HepG2 (cell line): ENCODE measurements around the gene CEBPE. TPM values are rescaled to one million over a fixed set of nuclear protein-coding genes. Genes with fewer than 3 reads are reported as not detected.

Experiments
- ARID4A ChIP-seq: sonication (generic); formaldehyde crosslinking; IDR thresholded peaks from 2 replicates; pipeline ENCODE4 v1.5.0; 2020; ENCODE audit warnings: mild to moderate bottlenecking, missing genetic modification reagents, borderline replicate concordance
- CENPX ChIP-seq: sonication (generic); formaldehyde crosslinking; IDR thresholded peaks from 2 replicates; pipeline ENCODE4 v1.9.0; 2021; ENCODE audit warnings: mild to moderate bottlenecking, missing genetic modification reagents, moderate library complexity
- EEA1 ChIP-seq: sonication (generic); formaldehyde crosslinking; IDR thresholded peaks from 2 replicates; pipeline ENCODE4 v1.5.1; 2020; ENCODE audit warnings: mild to moderate bottlenecking, missing genetic modification reagents, borderline replicate concordance
- FLYWCH1 ChIP-seq: sonication (generic); formaldehyde crosslinking; IDR thresholded peaks from 2 replicates; pipeline ENCODE4 v1.8.1; 2023; ENCODE audit warnings: mild to moderate bottlenecking, missing genetic modification reagents
- GFI1 ChIP-seq: sonication (generic); formaldehyde crosslinking; IDR thresholded peaks from 2 replicates; pipeline ENCODE4 v1.5.0; 2020; ENCODE audit warnings: missing genetic modification reagents, mild to moderate bottlenecking, borderline replicate concordance
- HCFC1 ChIP-seq: fragments of 150-350 bp; IDR thresholded peaks from 2 replicates; pipeline ENCODE4 v1.6.1; 2014; ENCODE audit warnings: low read depth, low read length
- HMG20B ChIP-seq: conservative IDR thresholded peaks from 2 replicates; pipeline ENCODE4 v1.6.1; 2016; ENCODE audit warnings: missing genetic modification reagents, missing compliant biosample characterization
- KAT7 ChIP-seq: IDR thresholded peaks from 2 replicates; pipeline ENCODE4 v1.6.1; 2018; ENCODE audit warnings: borderline replicate concordance, missing compliant biosample characterization
- MLX ChIP-seq: IDR thresholded peaks from 2 replicates; pipeline ENCODE4 v1.6.1; 2016
- NR3C1 ChIP-seq: sonication (generic); formaldehyde crosslinking; IDR thresholded peaks from 2 replicates; pipeline ENCODE4 v1.4.0; 2020; ENCODE audit warnings: missing genetic modification reagents
- RBFOX2 ChIP-seq: fragments of 200-400 bp; formaldehyde crosslinking; IDR thresholded peaks from 2 replicates; pipeline ENCODE4 v1.6.1; 2017; ENCODE audit warnings: low read depth, mild to moderate bottlenecking, low read length
- RBM39 ChIP-seq: fragments of 200-400 bp; formaldehyde crosslinking; IDR thresholded peaks from one replicate; pipeline ENCODE4 v1.6.1; 2018; ENCODE audit warnings: antibody characterized with exemption, mild to moderate bottlenecking, low read depth, low read length; ENCODE audit not compliant: poor library complexity, severe bottlenecking
- REXO4 ChIP-seq: sonication (generic); formaldehyde crosslinking; IDR thresholded peaks from 2 replicates; pipeline ENCODE4 v1.8.0; 2022; ENCODE audit warnings: missing genetic modification reagents, mild to moderate bottlenecking, borderline replicate concordance
- SALL1 ChIP-seq: sonication (generic); formaldehyde crosslinking; IDR thresholded peaks from 2 replicates; pipeline ENCODE4 v1.8.0; 2022; ENCODE audit warnings: mild to moderate bottlenecking, missing genetic modification reagents
- SMAD9 ChIP-seq: sonication (generic); formaldehyde crosslinking; IDR thresholded peaks from 2 replicates; pipeline ENCODE4 v1.5.1; 2020; ENCODE audit warnings: mild to moderate bottlenecking, missing genetic modification reagents
- SP4 ChIP-seq: sonication (generic); formaldehyde crosslinking; IDR thresholded peaks from 2 replicates; pipeline ENCODE4 v1.8.1; 2023; ENCODE audit warnings: mild to moderate bottlenecking, missing genetic modification reagents
- TEAD2 ChIP-seq: sonication (generic); formaldehyde crosslinking; IDR thresholded peaks from 2 replicates; pipeline ENCODE4 v1.9.0; 2021; ENCODE audit warnings: missing genetic modification reagents
- ZFP91 ChIP-seq: sonication (generic); formaldehyde crosslinking; IDR thresholded peaks from 2 replicates; pipeline ENCODE4 v1.9.0; 2022; ENCODE audit warnings: missing genetic modification reagents, mild to moderate bottlenecking, borderline replicate concordance
- ZFY ChIP-seq: sonication (generic); formaldehyde crosslinking; IDR thresholded peaks from 2 replicates; pipeline ENCODE4 v1.4.0; 2020; ENCODE audit warnings: missing genetic modification reagents
- ZNF34 ChIP-seq: sonication (generic); formaldehyde crosslinking; IDR thresholded peaks from 2 replicates; pipeline ENCODE4 v1.4.0; 2020; ENCODE audit warnings: mild to moderate bottlenecking, missing genetic modification reagents, borderline replicate concordance
- ZNF382 ChIP-seq: sonication (generic); formaldehyde crosslinking; IDR thresholded peaks from 2 replicates; pipeline ENCODE4 v1.5.0; 2020; ENCODE audit warnings: missing genetic modification reagents, mild to moderate bottlenecking, borderline replicate concordance
- ZNF605 ChIP-seq: sonication (generic); formaldehyde crosslinking; IDR thresholded peaks from 2 replicates; pipeline ENCODE4 v1.8.0; 2022; ENCODE audit warnings: mild to moderate bottlenecking, missing genetic modification reagents
- ZNF629 ChIP-seq: sonication (generic); formaldehyde crosslinking; conservative IDR thresholded peaks from 2 replicates; pipeline ENCODE4 v1.5.0; 2020; ENCODE audit warnings: missing genetic modification reagents
- ZNF724P ChIP-seq: sonication (generic); formaldehyde crosslinking; IDR thresholded peaks from 2 replicates; pipeline ENCODE4 v1.8.0; 2022; ENCODE audit warnings: missing genetic modification reagents, borderline replicate concordance
- polyA plus RNA-seq, 8 experiments: library from polyadenylated mRNA; depleted of rRNA in 3 of 8; stranded (reverse) in 7 of 8; unstranded in 1 of 8; fragments of >200 nt; fragmentation: Illumina TruSeq in 4 of 8; extraction: Trizol in 4 of 8; gene quantifications; 2 replicates each; pipeline versions ENCODE4 v1.2.1 to v1.2.3, GENCODE V29; 2011 to 2016; ENCODE audit warnings: low read depth in 4 of 8, missing spikeins in 1 of 8, mixed read lengths in 1 of 8; ENCODE audit not compliant: insufficient read depth in 1 of 8
- total RNA-seq, 5 experiments: library from RNA; depleted of rRNA; stranded (reverse); fragments of >200 nt; fragmentation: Illumina TruSeq; extraction: Trizol; gene quantifications; 2 replicates each; pipeline ENCODE4 v1.2.3, GENCODE V29; 2016; ENCODE audit warnings: low read depth in 1 of 5

Gene CEBPE
- total and polyA plus RNA-seq, 2 of the 13 experiments (the other 11 are each of a cell fraction or from before 2014, with no cell fraction given) = 0.09 to 0.11 TPM

- no peak; the same call in 1 of the 2 replicates for TF ChIP-seq ZNF34 (CRISPR knock-in tag)
- TF ChIP-seq NR3C1 (CRISPR knock-in tag) = no peak
- TF ChIP-seq ZNF629 (CRISPR knock-in tag) = peak; percentile 19; the same call in 1 of the 2 replicates
- no peak for TF ChIP-seq FLYWCH1 (CRISPR knock-in tag)
- TF ChIP-seq TEAD2 (CRISPR knock-in tag) = no peak; the same call in 1 of the 2 replicates
- TF ChIP-seq ZNF724P (CRISPR knock-in tag) = peak; percentile 83; the same call in 1 of the 2 replicates
- TF ChIP-seq GFI1 (CRISPR knock-in tag) = no peak; the same call in 1 of the 2 replicates
- peak; percentile 68; the same call in 1 of the 2 replicates for TF ChIP-seq KAT7
- no peak for TF ChIP-seq CENPX (CRISPR knock-in tag)
- TF ChIP-seq REXO4 (CRISPR knock-in tag) = no peak
- TF ChIP-seq HMG20B (CRISPR knock-in tag) = peak; percentile 61
- TF ChIP-seq HCFC1 = peak; percentile 34; the same call in 1 of the 2 replicates
- TF ChIP-seq RBFOX2 = peak; percentile 61
- no peak for TF ChIP-seq ZNF382 (CRISPR knock-in tag)
- TF ChIP-seq EEA1 = peak; percentile 98
- TF ChIP-seq SP4 = peak; percentile 65
- peak; percentile 58 for TF ChIP-seq ARID4A (CRISPR knock-in tag)
- peak; percentile 78; the same call in 1 of the 2 replicates for TF ChIP-seq SALL1
- peak; percentile 59; the same call in 1 of the 2 replicates for TF ChIP-seq SMAD9 (CRISPR knock-in tag)
- peak; percentile 61; the same call in 1 of the 2 replicates for TF ChIP-seq ZFY (CRISPR knock-in tag)
- no peak for TF ChIP-seq ZNF605 (CRISPR knock-in tag)
- peak; percentile 62; the same call in 1 of the 2 replicates for TF ChIP-seq MLX (CRISPR knock-in tag)
- TF ChIP-seq RBM39 = peak; percentile 89
- no peak for TF ChIP-seq ZFP91 (CRISPR knock-in tag)
Observed at GRCh38 chr14:23095196-23096108, 23.6 kb downstream of the CEBPE start, which contains the start of gene C14orf119 (continued).
